Heart right ventricle (tissue), 16 donors: ENCODE results near the gene VN1R4. TPM values are rescaled to one million over a fixed set of nuclear protein-coding genes. Genes with fewer than 3 reads are reported as not detected.
"Not testable (repeated sequence)": the region's sequence is repeated elsewhere in the genome, so short reads cannot be mapped to it uniquely, and the experiment has no call there.

Experiments
- ATAC-seq, 8 donors: fragments of 200-7000 bp; cut with Tn5 transposase; one replicate each; pipeline ENCODE4 v1.9.1; 2020; ENCODE audit warnings: mild to moderate bottlenecking in 8 of 8, moderate library complexity in 8 of 8, moderate number of reproducible peaks in 1 of 8
- DNase-seq, 2 donors: peaks; one replicate each; pipeline ENCODE4 v3.0.0-alpha.2; 2020
- H3K27ac ChIP-seq, 10 donors: fragments of 200-600 bp; sonication (generic) in 2 of 10; one replicate each; pipeline versions ENCODE4 v1.5.0 to v1.8.0; 2020 to 2022; ENCODE audit warnings: mild to moderate bottlenecking in 3 of 10
- H3K27me3 ChIP-seq, 7 donors: fragments of 200-600 bp; one replicate each; pipeline ENCODE4 v1.8.0; 2021 to 2022; ENCODE audit warnings: mild to moderate bottlenecking in 2 of 7
- H3K36me3 ChIP-seq, 9 donors: fragments of 200-600 bp; sonication (generic) in 1 of 9; one replicate each; pipeline versions ENCODE4 v1.5.0 to v1.8.0; 2020 to 2022; ENCODE audit warnings: mild to moderate bottlenecking in 2 of 9
- H3K4me1 ChIP-seq, 9 donors: fragments of 200-600 bp; sonication (generic) in 1 of 9; one replicate each; pipeline versions ENCODE4 v1.5.0 to v1.8.0; 2020 to 2022; ENCODE audit warnings: mild to moderate bottlenecking in 4 of 9
- H3K4me3 ChIP-seq, 10 donors: fragments of 200-600 bp; sonication (generic) in 2 of 10; one replicate each; pipeline versions ENCODE4 v1.5.0 to v1.8.0; 2020 to 2022; ENCODE audit warnings: mild to moderate bottlenecking in 7 of 10, moderate library complexity in 2 of 10
- H3K9me3 ChIP-seq, 11 donors: fragments of 200-600 bp in 10 of 11; sonication (generic) in 2 of 11; one replicate each; pipeline versions ENCODE4 v1.5.0 to v1.8.0; 2013 to 2022; ENCODE audit warnings: mild to moderate bottlenecking in 2 of 11, control low read depth in 1 of 11, moderate library complexity in 1 of 11
- WGBS, 2 donors: extraction: QIAGEN DNeasy Blood & Tissue Kit; methylation state at CpG; one replicate each; pipeline ENCODE4 v1.1.7; 2013; ENCODE audit warnings: inconsistent platforms in 1 of 2; 5-methylcytosine and 5-hydroxymethylcytosine counted together
- intact Hi-C, 10 donors: fragments of 100-400 bp; cut with DNase I; formaldehyde crosslinking; loops; one replicate each; pipeline versions ENCODE4 v1.11.1 to v1.14.2; 2022
- polyA plus RNA-seq, 2 donors: library from polyadenylated mRNA; stranded (reverse); fragments of 200-250 nt; gene quantifications; one replicate each; pipeline ENCODE4 v1.2.3, GENCODE V29; 2013
- total RNA-seq, 10 donors: library from RNA; stranded (reverse); fragmentation: NEBNext Ultra II Directional in 3 of 10; extraction: Animal tissue kit (Norgen Biotek cat#: 25700) in 3 of 10; gene quantifications; one replicate each; pipeline versions ENCODE4 v1.2.1 to v1.2.4, GENCODE V29; 2021 to 2023
- TF ChIP-seq, protein P1 (sequence below), 9 donors: fragments of 200-600 bp; sonication (generic) in 2 of 9; IDR thresholded peaks; one replicate each; pipeline versions ENCODE4 v1.5.0 to v1.8.0; 2021 to 2022; ENCODE audit warnings: antibody characterized with exemption in 9 of 9, mild to moderate bottlenecking in 5 of 9, moderate library complexity in 1 of 9
- donor health status: Arrhythmogenic right ventricular cardiomyopathy.
- donor health status: ischemic (EF 13 %, LVEDD 7.1; RV severe dilation, severe dysfunction).
- donor health status: healthy with polysubstance abuse.
- donor health status: DM: no; HTN: yes; CAD: no.
- donor health status: DM: no; HTN: no; CAD: no.
- donor health status: ischemic (EF 25% LVEDD 6.9; RV normal size, moderate dysfunction).
- donor health status: ischemic (EF 25% LVEDD 5.7; RV mildly dilated, moderate dysfunction).
- donor health status: healthy.
- donor health status: DM: yes; HTN: yes; CAD: no.
- donor health status: Ischemic cardiomyopathy.
- donor health status: ischemic (EF 35%, LVEDD 5.7; RV mildly dilated, moderate dysfunction).
- donor health status: nonischemic (EF 11% LVEDD 7.7; RV severe dilation, severe dysfunction).
- donor health status: DM: yes; HTN: yes; CAD: no.
- donor health status: PGD.
- donor health status: ischemic (EF 29% LVEDD 5.4; RV normal size, mild dysfunction).
- donor health status: nonischemic (EF 23%, LVEDD 6.1; RV moderate dilation, normal function).

VN1R4 gene
- total and polyA plus RNA-seq, 12 donors, result not detected

DNA sequence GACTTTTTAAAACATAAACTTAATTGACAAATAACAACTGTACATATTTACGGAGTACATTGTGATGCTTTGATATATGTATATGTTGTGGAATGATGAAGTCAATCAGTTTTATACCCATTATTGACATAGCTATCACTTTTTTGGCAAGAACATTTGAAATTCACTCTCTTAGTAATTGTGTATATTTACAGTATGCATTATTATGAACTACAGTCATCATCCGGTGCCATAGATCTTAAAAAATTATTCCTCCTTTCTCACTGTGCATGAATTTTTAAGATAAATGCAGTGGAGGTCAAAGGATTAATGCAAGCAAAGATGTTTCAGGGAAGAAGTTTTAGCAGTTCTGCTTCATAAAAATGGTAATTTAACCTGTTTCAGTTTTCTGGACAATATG is 8.0 kb upstream of the VN1R4 start:
- no peak overlapping the region for H3K27ac ChIP-seq
- peaks cover 0 to 22% (median 3%) of the 10 kb centered on the region in 7 donors for H3K27me3 ChIP-seq
- TF ChIP-seq, protein P1, sequence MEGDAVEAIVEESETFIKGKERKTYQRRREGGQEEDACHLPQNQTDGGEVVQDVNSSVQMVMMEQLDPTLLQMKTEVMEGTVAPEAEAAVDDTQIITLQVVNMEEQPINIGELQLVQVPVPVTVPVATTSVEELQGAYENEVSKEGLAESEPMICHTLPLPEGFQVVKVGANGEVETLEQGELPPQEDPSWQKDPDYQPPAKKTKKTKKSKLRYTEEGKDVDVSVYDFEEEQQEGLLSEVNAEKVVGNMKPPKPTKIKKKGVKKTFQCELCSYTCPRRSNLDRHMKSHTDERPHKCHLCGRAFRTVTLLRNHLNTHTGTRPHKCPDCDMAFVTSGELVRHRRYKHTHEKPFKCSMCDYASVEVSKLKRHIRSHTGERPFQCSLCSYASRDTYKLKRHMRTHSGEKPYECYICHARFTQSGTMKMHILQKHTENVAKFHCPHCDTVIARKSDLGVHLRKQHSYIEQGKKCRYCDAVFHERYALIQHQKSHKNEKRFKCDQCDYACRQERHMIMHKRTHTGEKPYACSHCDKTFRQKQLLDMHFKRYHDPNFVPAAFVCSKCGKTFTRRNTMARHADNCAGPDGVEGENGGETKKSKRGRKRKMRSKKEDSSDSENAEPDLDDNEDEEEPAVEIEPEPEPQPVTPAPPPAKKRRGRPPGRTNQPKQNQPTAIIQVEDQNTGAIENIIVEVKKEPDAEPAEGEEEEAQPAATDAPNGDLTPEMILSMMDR (IDR thresholded peaks at IDR 0.05), result no peak
- no peaks in the 10 kb centered on the region for H3K4me1 ChIP-seq
- H3K36me3 ChIP-seq, result no peaks in the 10 kb centered on the region
- no peak overlapping the region for H3K4me3 ChIP-seq
- ATAC-seq (no peak), DNase-seq (no peak)
- intact Hi-C loops, result no loop called here
- H3K9me3 ChIP-seq, result peaks cover 0 to 35% (median 0%) of the 10 kb centered on the region in 11 donors
- 93 to 95% methylated on average over 2 of the region's 2 CpGs for WGBS, 2 donors

DNA sequence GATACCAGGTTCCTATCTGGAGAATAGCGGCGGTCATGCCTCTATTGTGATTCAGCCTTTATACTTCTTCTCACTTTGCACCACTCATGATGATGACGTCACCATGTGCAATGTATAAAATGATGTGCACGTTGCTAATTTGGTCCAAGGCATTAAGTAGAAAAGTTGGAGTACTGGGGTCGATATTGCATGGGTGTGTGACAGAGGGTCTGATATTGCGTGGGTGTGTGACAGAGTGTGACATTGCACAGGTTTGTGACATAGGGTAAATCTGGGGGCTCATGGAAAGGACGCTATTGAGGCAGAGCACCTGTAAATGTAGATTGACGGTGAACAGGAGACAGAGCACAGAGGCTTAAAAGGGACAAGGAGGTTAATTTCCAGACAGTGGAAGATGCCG is 4.5 kb upstream of the VN1R4 start:
- Histone ChIP-seq H3K36me3 (no peaks in the 10 kb centered on the region), H3K4me3 (no peak overlapping the region), H3K9me3 (peaks cover 0 to 35% (median 0%) of the 10 kb centered on the region in 11 donors), H3K4me1 (no peaks in the 10 kb centered on the region), H3K27me3 (peaks cover 0 to 10% (median 0%) of the 10 kb centered on the region in 7 donors), H3K27ac (no peak overlapping the region)
- TF ChIP-seq, protein P1 (IDR thresholded peaks at IDR 0.05), result no peak
- DNase-seq, result no peak
- 81 to 84% methylated on average over 7 to 9 of the region's 9 CpGs for WGBS, 2 donors
- intact Hi-C loops, result no loop called here
- ATAC-seq, result no peak

DNA sequence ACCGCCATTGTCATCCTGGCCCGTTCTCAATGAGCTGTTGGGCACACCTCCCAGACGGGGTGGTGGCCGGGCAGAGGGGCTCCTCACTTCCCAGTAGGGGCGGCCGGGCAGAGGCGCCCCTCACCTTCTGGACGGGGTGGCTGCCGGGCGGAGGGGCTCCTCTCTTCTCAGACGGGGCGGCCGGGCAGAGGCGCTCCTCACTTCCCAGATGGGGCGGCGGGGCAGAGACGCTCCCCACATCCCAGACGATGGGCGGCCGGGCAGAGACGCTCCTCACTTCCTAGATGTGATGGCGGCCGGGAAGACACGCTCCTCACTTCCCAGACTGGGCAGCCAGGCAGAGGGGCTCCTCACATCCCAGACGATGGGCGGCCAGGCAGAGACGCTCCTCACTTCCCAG is 2.3 kb upstream of the VN1R4 start:
- H3K4me3 ChIP-seq, intact Hi-C loops, ATAC-seq, H3K36me3 ChIP-seq, H3K27ac ChIP-seq, DNase-seq, H3K4me1 ChIP-seq: not testable (repeated sequence)
- Histone ChIP-seq H3K27me3 (peaks cover 0 to 14% (median 8%) of the 10 kb centered on the region in 7 donors), H3K9me3 (peaks cover 0 to 37% (median 0%) of the 10 kb centered on the region in 11 donors)
- 92 to 93% methylated on average over 12 to 27 of the region's 27 CpGs for WGBS, 2 donors

DNA sequence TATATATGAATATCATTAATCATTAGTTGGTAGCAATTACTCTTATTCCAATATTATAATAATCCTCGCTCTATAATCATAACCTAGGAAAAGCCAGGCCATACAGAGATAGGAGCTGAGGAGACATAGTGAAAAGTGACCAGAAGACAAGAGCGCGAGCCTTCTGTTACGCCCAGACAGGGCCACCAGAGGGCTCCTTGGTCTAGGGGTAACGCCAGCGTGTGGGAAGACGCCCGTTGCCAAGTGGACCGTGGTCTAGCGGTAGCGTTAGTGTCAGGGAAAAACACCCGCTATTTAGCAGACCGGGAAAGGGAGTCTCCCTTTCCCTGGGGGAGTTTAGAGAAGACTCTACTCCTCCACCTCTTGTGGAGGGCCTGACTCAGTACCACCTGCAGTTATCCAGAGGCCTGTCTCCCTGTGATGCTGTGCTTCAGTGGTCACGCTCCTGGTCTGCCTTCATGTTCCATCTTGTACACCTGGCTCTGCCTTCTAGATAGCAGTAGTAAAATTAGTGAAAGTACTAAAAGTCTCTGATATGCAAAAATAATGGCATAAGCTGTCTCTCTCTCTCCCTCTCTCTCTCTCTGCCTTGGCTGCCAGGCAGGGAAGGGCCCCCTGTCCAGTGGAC is 9.7 kb downstream of the VN1R4 start, which contains the start of gene VN1R2:
VN1R2 (plus strand) TSS at position 578 of the 628 bp plus-strand sequence. CDS start 84 bp downstream, outside the sequence.
- H3K27me3 ChIP-seq, result peaks cover 0 to 19% (median 4%) of the 10 kb centered on the region in 7 donors
- peaks cover 0 to 60% (median 0%) of the 10 kb centered on the region in 11 donors for H3K9me3 ChIP-seq
- not testable (repeated sequence) for H3K36me3 ChIP-seq, ATAC-seq, H3K4me3 ChIP-seq, H3K27ac ChIP-seq, DNase-seq
- intact Hi-C loops, result loop anchor here in 3 of 10 donors (5.0 to 10.0 kb wide), 3 partner anchors 61 to 77 kb away; partner anchors contain the start of genes ZNF665 (in 1 of the 3) and ZNF845 (in 1 of the 3)
- peaks cover 0 to 20% (median 14%) of the 10 kb centered on the region in 9 donors for H3K4me1 ChIP-seq
- 57 to 61% methylated on average over 14 of the region's 14 CpGs for WGBS, 2 donors

DNA sequence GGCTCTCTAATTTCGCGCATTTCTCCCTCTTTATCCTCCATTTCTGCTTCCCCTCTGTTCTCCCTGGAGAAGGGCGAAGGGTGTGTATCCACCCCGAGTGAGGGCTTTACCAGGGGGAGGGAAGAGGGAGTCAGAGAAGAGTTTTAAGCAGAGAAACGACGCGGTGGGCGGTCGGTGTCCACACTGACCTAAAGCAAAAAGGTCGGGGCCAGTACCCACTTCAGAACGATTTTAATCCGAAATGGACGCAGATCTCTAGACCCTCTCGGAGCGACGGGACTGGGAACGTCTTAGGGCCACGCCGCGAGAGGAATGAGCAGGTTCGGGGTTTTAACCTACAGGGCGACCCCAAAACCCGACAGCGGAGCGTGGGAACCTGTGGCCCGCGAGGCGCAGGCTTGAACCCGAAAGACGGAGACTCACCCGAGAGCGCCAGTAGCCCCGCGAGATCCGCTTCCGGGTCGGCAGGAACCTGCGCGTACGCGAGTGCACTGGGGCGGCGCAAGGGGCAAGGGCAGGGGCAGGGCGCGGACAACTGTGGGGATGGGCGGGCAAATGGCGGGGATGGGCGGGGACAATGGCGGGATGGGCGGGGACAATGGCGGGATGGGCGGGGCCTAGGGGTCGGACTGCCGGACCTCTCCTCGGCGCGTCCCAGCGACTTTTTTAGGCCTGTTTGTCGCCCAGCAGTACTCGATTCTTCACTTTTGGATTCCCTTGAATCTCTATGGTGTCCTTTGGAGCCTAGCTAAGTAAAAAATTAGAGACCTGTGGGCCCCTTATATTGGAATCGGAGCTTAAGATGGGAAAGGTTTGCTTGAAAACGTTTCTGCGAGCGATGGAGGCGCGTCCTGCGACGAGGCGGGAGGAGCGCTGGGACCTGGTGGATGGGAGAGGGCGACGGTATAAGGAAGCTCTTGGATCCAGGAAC is 12.8 kb downstream of the VN1R4 start, which contains the start of gene ZNF677:
ZNF677 (minus strand) TSS at position 463 of the 931 bp plus-strand sequence. CDS start 3,323 bp downstream, outside the sequence.
- H3K27me3 ChIP-seq, result no peaks in the 10 kb centered on the region
- 1% methylated on average over 67 to 72 of the region's 72 CpGs for WGBS, 2 donors
- ATAC-seq, result peak; percentile 100
- peaks cover 0 to 20% (median 14%) of the 10 kb centered on the region in 9 donors for H3K4me1 ChIP-seq
- H3K9me3 ChIP-seq, result peaks cover 0 to 78% (median 8%) of the 10 kb centered on the region in 11 donors
- peak within 1 kb of the TSS; percentile 55 to 92 (median 85) for H3K27ac ChIP-seq
- DNase-seq, result peak; percentile 94 to 95
- TF ChIP-seq, protein P1 (IDR thresholded peaks at IDR 0.05), result no peak
- H3K36me3 ChIP-seq, result peaks cover 0 to 37% (median 31%) of the 10 kb centered on the region in 9 donors
- peak within 1 kb of the TSS; percentile 67 to 95 (median 87) for H3K4me3 ChIP-seq
- intact Hi-C loops, result loop anchor here in 6 of 10 donors (5.0 to 10.0 kb wide), 4 partner anchors 57 to 80 kb away; partner anchors contain the start of genes ZNF845 (in 2 of the 6) and ZNF665 (in 1 of the 6)
